Cardiac muscle cell (in vitro differentiated cells and primary cell): ENCODE data around the gene BCL11A. TPM values are rescaled to one million over a fixed set of nuclear protein-coding genes. Genes with fewer than 3 reads are reported as not detected.

Experiments used
- DNase-seq, 2 donors: peaks; one replicate each; pipeline versions ENCODE4 v3.0.0 to v3.0.0-alpha.2; 2010 to 2017; ENCODE audit warnings: low read depth in 1 of 2, low spot score in 1 of 2
- H3K27ac ChIP-seq: fragments of 200-600 bp; sonication (generic); 2 replicates; pipeline ENCODE4 v1.5.1; 2016
- H3K27me3 ChIP-seq: fragments of 200-600 bp; sonication (generic); 2 replicates; pipeline ENCODE4 v1.6.0; 2016; ENCODE audit warnings: control low read depth
- H3K36me3 ChIP-seq: fragments of 200-600 bp; sonication (generic); 2 replicates; pipeline ENCODE4 v1.5.1; 2016; ENCODE audit warnings: control low read depth
- H3K4me1 ChIP-seq: fragments of 200-600 bp; sonication (generic); 2 replicates; pipeline ENCODE4 v1.8.1; 2017; ENCODE audit warnings: low read depth, mild to moderate bottlenecking, mixed run types
- H3K4me3 ChIP-seq: fragments of 200-600 bp; sonication (generic); 2 replicates; pipeline ENCODE4 v1.5.1; 2016; ENCODE audit warnings: mild to moderate bottlenecking
- H3K9me3 ChIP-seq: fragments of 200-600 bp; sonication (generic); 2 replicates; pipeline ENCODE4 v1.5.1; 2017; ENCODE audit warnings: low read depth, mild to moderate bottlenecking, control low read depth
- polyA plus RNA-seq: library from polyadenylated mRNA; unstranded; fragments of >200 nt; fragmentation: Nextera tagmentation; extraction: Ambion mirVana; gene quantifications from 2 replicates; pipeline ENCODE4 v1.2.1, GENCODE V29; 2016
- total RNA-seq: library from RNA; depleted of rRNA; stranded (reverse); fragments of >200 nt; gene quantifications from 2 replicates; pipeline ENCODE4 v1.2.3, GENCODE V29; 2016
- TF ChIP-seq, protein P1 (sequence below): IDR thresholded peaks from 2 replicates; pipeline ENCODE4 v1.5.1; 2012; ENCODE audit warnings: low read depth, mild to moderate bottlenecking, low read length

Gene BCL11A
- total and polyA plus RNA-seq, 2 experiments from 2014 or later, result 15.7 to 19.8 TPM

- H3K4me1 ChIP-seq, result peaks cover 5% of the 10 kb centered on the region
- DNase-seq, result peak; percentile 33 to 87
- H3K27me3 ChIP-seq, result no peaks in the 10 kb centered on the region
- H3K9me3 ChIP-seq, result no peaks in the 10 kb centered on the region
- no peak overlapping the region for H3K27ac ChIP-seq
- H3K36me3 ChIP-seq, result no peaks in the 10 kb centered on the region
- TF ChIP-seq, protein P1, sequence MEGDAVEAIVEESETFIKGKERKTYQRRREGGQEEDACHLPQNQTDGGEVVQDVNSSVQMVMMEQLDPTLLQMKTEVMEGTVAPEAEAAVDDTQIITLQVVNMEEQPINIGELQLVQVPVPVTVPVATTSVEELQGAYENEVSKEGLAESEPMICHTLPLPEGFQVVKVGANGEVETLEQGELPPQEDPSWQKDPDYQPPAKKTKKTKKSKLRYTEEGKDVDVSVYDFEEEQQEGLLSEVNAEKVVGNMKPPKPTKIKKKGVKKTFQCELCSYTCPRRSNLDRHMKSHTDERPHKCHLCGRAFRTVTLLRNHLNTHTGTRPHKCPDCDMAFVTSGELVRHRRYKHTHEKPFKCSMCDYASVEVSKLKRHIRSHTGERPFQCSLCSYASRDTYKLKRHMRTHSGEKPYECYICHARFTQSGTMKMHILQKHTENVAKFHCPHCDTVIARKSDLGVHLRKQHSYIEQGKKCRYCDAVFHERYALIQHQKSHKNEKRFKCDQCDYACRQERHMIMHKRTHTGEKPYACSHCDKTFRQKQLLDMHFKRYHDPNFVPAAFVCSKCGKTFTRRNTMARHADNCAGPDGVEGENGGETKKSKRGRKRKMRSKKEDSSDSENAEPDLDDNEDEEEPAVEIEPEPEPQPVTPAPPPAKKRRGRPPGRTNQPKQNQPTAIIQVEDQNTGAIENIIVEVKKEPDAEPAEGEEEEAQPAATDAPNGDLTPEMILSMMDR, result no peak
- H3K4me3 ChIP-seq, result no peak overlapping the region
Observed at GRCh38 chr2:60463249-60463648, 90.2 kb downstream of the BCL11A start.

- Histone ChIP-seq H3K9me3 (no peaks in the 10 kb centered on the region), H3K27ac (no peak overlapping the region), H3K4me3 (no peak overlapping the region), H3K27me3 (no peaks in the 10 kb centered on the region), H3K4me1 (peaks cover 5% of the 10 kb centered on the region), H3K36me3 (no peaks in the 10 kb centered on the region)
- DNase-seq, result no peak
- TF ChIP-seq, protein P1, result no peak
Observed at GRCh38 chr2:60461421-60462108, 91.9 kb downstream of the BCL11A start.

GRCh38 chr2:60460577-60461420 lies 92.7 kb downstream of the BCL11A start:
- peaks cover 5% of the 10 kb centered on the region for H3K4me1 ChIP-seq
- no peaks in the 10 kb centered on the region for H3K27me3 ChIP-seq
- TF ChIP-seq, protein P1, result no peak
- no peak for DNase-seq
- H3K4me3 ChIP-seq, result no peak overlapping the region
- no peaks in the 10 kb centered on the region for H3K9me3 ChIP-seq
- no peak overlapping the region for H3K27ac ChIP-seq
- H3K36me3 ChIP-seq, result no peaks in the 10 kb centered on the region

- peaks cover 5% of the 10 kb centered on the region for H3K4me1 ChIP-seq
- no peak for DNase-seq
- no peaks in the 10 kb centered on the region for H3K36me3 ChIP-seq
- TF ChIP-seq, protein P1, result no peak
- no peaks in the 10 kb centered on the region for H3K27me3 ChIP-seq
- H3K27ac ChIP-seq, result no peak overlapping the region
- no peaks in the 10 kb centered on the region for H3K9me3 ChIP-seq
- no peak overlapping the region for H3K4me3 ChIP-seq
Observed at GRCh38 chr2:60459851-60460250, 93.6 kb downstream of the BCL11A start.

- TF ChIP-seq, protein P1, result no peak
Observed at GRCh38 chr2:60456115-60456770, 97.2 kb downstream of the BCL11A start.

More at GRCh38 chr2:60456115-60456770, 97.2 kb downstream of the BCL11A start:
- no peak overlapping the region for H3K4me3 ChIP-seq
- no peaks in the 10 kb centered on the region for H3K27me3 ChIP-seq
- H3K36me3 ChIP-seq, result no peaks in the 10 kb centered on the region
- DNase-seq, result no peak
- no peak overlapping the region for H3K27ac ChIP-seq
- H3K4me1 ChIP-seq, result no peaks in the 10 kb centered on the region
- H3K9me3 ChIP-seq, result no peaks in the 10 kb centered on the region
